Naive thymus-derived CD4-positive, alpha-beta T cell (primary cell): ENCODE measurements around the gene TYW1. TPM values are rescaled to one million over a fixed set of nuclear protein-coding genes. Genes with fewer than 3 reads are reported as not detected.
"Not testable (repeated sequence)": the region's sequence is repeated elsewhere in the genome, so short reads cannot be mapped to it uniquely, and the experiment has no call there.

Source experiments
- ATAC-seq: fragments of 150-1000 bp; cut with Tn5 transposase; 2 replicates; pipeline ENCODE4 v1.10.0; 2021; ENCODE audit warnings: mild to moderate bottlenecking, moderate library complexity
- CTCF ChIA-PET: fragments of 350-600 bp; sonication (Branson Sonifier 250); formaldehyde crosslinking; loops from one replicate; lab custom pipeline; 2021; ENCODE audit warnings: antibody characterized with exemption; lab: Charles Lee
- POLR2A ChIA-PET: fragments of 350-600 bp; sonication (Branson Sonifier 250); formaldehyde crosslinking; loops from one replicate; lab custom pipeline; 2021; ENCODE audit warnings: antibody characterized with exemption, inconsistent platforms; lab: Charles Lee
- DNase-seq, 9 donors: peaks; one replicate each; pipeline versions ENCODE4 v3.0.0 to v3.0.0-alpha.2; 2020 to 2022; ENCODE audit warnings: mixed read lengths in 1 of 9
- H3K27ac ChIP-seq: one replicate; pipeline ENCODE4 v1.7.0; 2013; ENCODE audit warnings: mild to moderate bottlenecking, low read depth, low read length, moderate library complexity
- H3K27me3 ChIP-seq, 2 donors: one replicate each; pipeline ENCODE4 v1.7.0; 2013; ENCODE audit warnings: low read length in 2 of 2, mild to moderate bottlenecking in 2 of 2, moderate library complexity in 2 of 2; ENCODE audit not compliant: control insufficient read depth in 2 of 2, insufficient read depth in 2 of 2
- H3K36me3 ChIP-seq, 3 experiments: 1 replicate in 2 of 3; 2 replicates in 1 of 3; pipeline ENCODE4 v1.7.0; 2013; ENCODE audit warnings: low read length in 3 of 3, mild to moderate bottlenecking in 3 of 3, moderate library complexity in 1 of 3; ENCODE audit not compliant: insufficient read depth in 3 of 3, control insufficient read depth in 2 of 3
- H3K4me1 ChIP-seq, 2 donors: one replicate each; pipeline ENCODE4 v1.7.0; 2013; ENCODE audit warnings: low read length in 2 of 2, mild to moderate bottlenecking in 2 of 2, moderate library complexity in 1 of 2; ENCODE audit not compliant: control insufficient read depth in 2 of 2, insufficient read depth in 2 of 2
- H3K4me3 ChIP-seq: 2 replicates; pipeline ENCODE4 v1.7.0; 2013; ENCODE audit warnings: mild to moderate bottlenecking, low read length
- H3K9me3 ChIP-seq, 3 experiments: 1 replicate in 2 of 3; 2 replicates in 1 of 3; pipeline ENCODE4 v1.7.0; 2013; ENCODE audit warnings: low read length in 3 of 3; ENCODE audit not compliant: control insufficient read depth in 2 of 3
- H3K27ac Mint-ChIP-seq, 9 donors: one replicate each; pipeline ENCODE4 v1.8.0; 2020 to 2022; ENCODE audit warnings: mixed read lengths in 9 of 9, mild to moderate bottlenecking in 8 of 9, moderate library complexity in 5 of 9, inconsistent platforms in 2 of 9
- H3K27me3 Mint-ChIP-seq, 5 donors: one replicate each; pipeline ENCODE4 v1.8.0; 2021 to 2022; ENCODE audit warnings: mixed read lengths in 5 of 5, mild to moderate bottlenecking in 1 of 5
- H3K36me3 Mint-ChIP-seq, 5 donors: one replicate each; pipeline ENCODE4 v1.8.0; 2020 to 2022; ENCODE audit warnings: mixed read lengths in 5 of 5, mild to moderate bottlenecking in 3 of 5, inconsistent platforms in 1 of 5
- H3K4me1 Mint-ChIP-seq, 7 donors: one replicate each; pipeline ENCODE4 v1.8.0; 2020 to 2022; ENCODE audit warnings: mixed read lengths in 7 of 7, mild to moderate bottlenecking in 3 of 7, inconsistent platforms in 1 of 7
- H3K4me3 Mint-ChIP-seq, 10 donors: one replicate each; pipeline ENCODE4 v1.8.0; 2020 to 2022; ENCODE audit warnings: mild to moderate bottlenecking in 10 of 10, mixed read lengths in 10 of 10, moderate library complexity in 6 of 10, inconsistent platforms in 2 of 10
- H3K9me3 Mint-ChIP-seq, 11 donors: one replicate each; pipeline ENCODE4 v1.8.0; 2020 to 2022; ENCODE audit warnings: mixed read lengths in 11 of 11, mild to moderate bottlenecking in 4 of 11, inconsistent platforms in 1 of 11, moderate library complexity in 1 of 11
- intact Hi-C, 2 donors: fragments of 100-400 bp; cut with micrococcal nuclease; formaldehyde crosslinking; loops; one replicate each; pipeline ENCODE4 v1.15.1; 2023
- microRNA-seq: library from miRNA; unstranded; fragments of <30 nt; microRNA quantifications from one replicate; pipeline ENCODE4 v1.2.0, GENCODE V29; 2022; ENCODE audit warnings: borderline microRNAs expressed
- polyA plus RNA-seq, 2 donors: library from polyadenylated mRNA; unstranded; fragments of 300-500 nt; fragmentation: Illumina TruSeq; gene quantifications; one replicate each; pipeline ENCODE4 v1.2.3, GENCODE V29; 2021
- total RNA-seq, 6 experiments: library from RNA in 5 of 6; stranded (reverse) in 5 of 6; gene quantifications; 1 replicate in 5 of 6; 2 replicates in 1 of 6; pipeline ENCODE4 v1.2.3 and lab custom pipeline; 2021 to 2026

The TYW1 gene
- total and polyA plus RNA-seq, 7 experiments from 2014 or later, result 20.2 to 29.4 (median 25.0) TPM

GRCh38 chr7:67269916-67270315 is 273.3 kb downstream of the TYW1 start:
- DNase-seq, POLR2A ChIA-PET, H3K9me3 ChIP-seq, CTCF ChIA-PET, H3K27ac ChIP-seq, intact Hi-C loops, H3K9me3 Mint-ChIP-seq, H3K36me3 ChIP-seq, H3K4me3 Mint-ChIP-seq, ATAC-seq, H3K4me1 Mint-ChIP-seq, H3K4me3 ChIP-seq, H3K27ac Mint-ChIP-seq, H3K27me3 ChIP-seq, H3K27me3 Mint-ChIP-seq, H3K4me1 ChIP-seq: not testable (repeated sequence)
- H3K36me3 Mint-ChIP-seq, result peaks cover 0 to 12% (median 4%) of the 10 kb centered on the region in 5 donors

Small RNA genes lying within 50 kb of the gene (microRNA-seq; reads per million reads assigned to microRNA genes)
- gene MIR4650-1, result not detected

Other genes with a start within 250 kb of the TYW1 start
- gene TMEM248, start 75.6 kb upstream of the TYW1 start, total RNA-seq, result 100 to 1,000 TPM in 1 of 5 experiments, 10 to 100 TPM in 4; 81.0 to 107 (median 91.6) TPM
- gene TMEM248, start 75.6 kb upstream of the TYW1 start, polyA plus RNA-seq, result 100 to 1,000 TPM; 104 to 106 TPM
- 100 to 1,000 TPM in 2 of 5 experiments, 10 to 100 TPM in 3; 35.7 to 318 (median 95.1) TPM for gene SBDS, start 1.2 kb upstream of the TYW1 start, total RNA-seq
- 100 to 1,000 TPM in 1 of 2 donors, 10 to 100 TPM in 1; 65.1 to 101 TPM for gene SBDS, start 1.2 kb upstream of the TYW1 start, polyA plus RNA-seq